ENCODE data around the gene SUGCT. TPM values are rescaled to one million over a fixed set of nuclear protein-coding genes. Genes with fewer than 3 reads are reported as not detected.
"Not testable (repeated sequence)": the region's sequence is repeated elsewhere in the genome, so short reads cannot be mapped to it uniquely, and the experiment has no call there.

Gene SUGCT
- total RNA-seq: 1.0 and 1.1 TPM in 2 replicates

- peak; percentile 81 to 89 for DNase-seq (ENCODE audit: low read depth in 2 of 2)
Measured at GRCh38 chr7:40134428-40135316, at the start of gene SUGCT, which contains the start of gene MPLKIP. TSS of gene SUGCT (plus strand) at chr7:40135005. TSS of gene MPLKIP (minus strand) at chr7:40134622. CDS start at chr7:40134567, 55 bp downstream.

GRCh38 chr7:40092182-40092581 is 42.6 kb upstream of the SUGCT start:
- no peak for DNase-seq (ENCODE audit: low read depth in 2 of 2)

- no peak for DNase-seq (ENCODE audit: low read depth in 2 of 2)
Measured at GRCh38 chr7:40093631-40094350, 41.0 kb upstream of the SUGCT start.

- no peak for DNase-seq (ENCODE audit: low read depth in 2 of 2)
Measured at GRCh38 chr7:40095230-40095629, 39.6 kb upstream of the SUGCT start.

- no peak for DNase-seq (ENCODE audit: low read depth in 2 of 2)
Measured at GRCh38 chr7:40095695-40096327, 39.0 kb upstream of the SUGCT start.

GRCh38 chr7:40097728-40098127 is 37.1 kb upstream of the SUGCT start:
- no peak for DNase-seq (ENCODE audit: low read depth in 2 of 2)

GRCh38 chr7:40098810-40099209 is 36.0 kb upstream of the SUGCT start:
- DNase-seq (ENCODE audit: low read depth in 2 of 2): no peak

GRCh38 chr7:40099837-40100236 is 35.0 kb upstream of the SUGCT start:
- no peak for DNase-seq (ENCODE audit: low read depth in 2 of 2)

GRCh38 chr7:40101201-40101600 is 33.6 kb upstream of the SUGCT start:
- DNase-seq (ENCODE audit: low read depth in 2 of 2): no peak

- no peak for DNase-seq (ENCODE audit: low read depth in 2 of 2)
Measured at GRCh38 chr7:40102897-40103296, 31.9 kb upstream of the SUGCT start.

GRCh38 chr7:40105879-40106473 is 28.8 kb upstream of the SUGCT start:
- DNase-seq (ENCODE audit: low read depth in 2 of 2): no peak

GRCh38 chr7:40115936-40116335 is 18.9 kb upstream of the SUGCT start:
- no peak for DNase-seq (ENCODE audit: low read depth in 2 of 2)

- DNase-seq (ENCODE audit: low read depth in 2 of 2): not testable (repeated sequence)
Measured at GRCh38 chr7:40117199-40117598, 17.6 kb upstream of the SUGCT start.

- peak in 1 of 2 donors; percentile 5 for DNase-seq (ENCODE audit: low read depth in 2 of 2)
Measured at GRCh38 chr7:40118201-40118600, 16.6 kb upstream of the SUGCT start.

- DNase-seq (ENCODE audit: low read depth in 2 of 2): no peak
Measured at GRCh38 chr7:40120020-40120419, 14.8 kb upstream of the SUGCT start.

GRCh38 chr7:40122100-40122939 is 12.5 kb upstream of the SUGCT start:
- not testable (repeated sequence) for DNase-seq (ENCODE audit: low read depth in 2 of 2)

- DNase-seq (ENCODE audit: low read depth in 2 of 2): no peak
Measured at GRCh38 chr7:40122940-40123254, 11.9 kb upstream of the SUGCT start.

GRCh38 chr7:40133561-40134427 is 1.0 kb upstream of the SUGCT start:
- DNase-seq (ENCODE audit: low read depth in 2 of 2): peak; percentile 12 to 29

- DNase-seq (ENCODE audit: low read depth in 2 of 2): no peak
Measured at GRCh38 chr7:40135317-40135610, 459 bp downstream of the SUGCT start.

- DNase-seq (ENCODE audit: low read depth in 2 of 2): no peak
Measured at GRCh38 chr7:40137563-40137962, 2.8 kb downstream of the SUGCT start.
